Raji (cell line): ENCODE measurements around the gene UQCC5.
A peak's percentile ranks its signal among the peaks of the same experiment; 100 is the strongest.

ENCODE experiments used
- POLR2A ChIP-seq: IDR thresholded peaks from 2 replicates; pipeline ENCODE4 v1.6.1; 2011; ENCODE audit warnings: low read depth, low read length, control low read depth; ENCODE audit not compliant: insufficient read depth

Gene UQCC5

GRCh38 chr3:52536369-52537164 lies at the start of gene UQCC5:
TSS of gene UQCC5 (plus strand) at chr3:52536605. CDS start at chr3:52536756, 151 bp downstream.
- peak; percentile 99 for TF ChIP-seq POLR2A

GRCh38 chr3:52487050-52487787 lies 49.2 kb upstream of the UQCC5 start:
- no peak for TF ChIP-seq POLR2A

- TF ChIP-seq POLR2A = no peak
These were observed 48.4 kb upstream of the UQCC5 start for GRCh38 chr3:52487788-52488691.

- TF ChIP-seq POLR2A = no peak
These were observed 47.7 kb upstream of the UQCC5 start for GRCh38 chr3:52488746-52489145.

- TF ChIP-seq POLR2A = no peak
These were observed 47.0 kb upstream of the UQCC5 start for GRCh38 chr3:52489453-52489852.

GRCh38 chr3:52490035-52490938 lies 46.1 kb upstream of the UQCC5 start:
- no peak for TF ChIP-seq POLR2A

- no peak for TF ChIP-seq POLR2A
These were observed 45.4 kb upstream of the UQCC5 start for GRCh38 chr3:52490939-52491526.

GRCh38 chr3:52492059-52492458 lies 44.3 kb upstream of the UQCC5 start:
- TF ChIP-seq POLR2A = no peak

GRCh38 chr3:52493232-52494017 lies 43.0 kb upstream of the UQCC5 start:
- no peak for TF ChIP-seq POLR2A

- TF ChIP-seq POLR2A = no peak
These were observed 42.0 kb upstream of the UQCC5 start for GRCh38 chr3:52494445-52494844.

GRCh38 chr3:52494886-52495495 lies 41.4 kb upstream of the UQCC5 start, which contains the start of gene STAB1:
TSS of gene STAB1 (plus strand) at chr3:52495338. CDS start at chr3:52495414, 76 bp downstream.
- TF ChIP-seq POLR2A = no peak

GRCh38 chr3:52495777-52496602 lies 40.4 kb upstream of the UQCC5 start:
- no peak for TF ChIP-seq POLR2A
